ENCODE results near the gene MEN1. TPM values are rescaled to one million over a fixed set of nuclear protein-coding genes. Genes with fewer than 3 reads are reported as not detected.

The MEN1 gene
- total and polyA plus RNA-seq, 9 of the 15 experiments (the other 6 are each of a cell fraction or from before 2014, with no cell fraction given): 3.4 to 57.2 (median 19.3) TPM

DNA sequence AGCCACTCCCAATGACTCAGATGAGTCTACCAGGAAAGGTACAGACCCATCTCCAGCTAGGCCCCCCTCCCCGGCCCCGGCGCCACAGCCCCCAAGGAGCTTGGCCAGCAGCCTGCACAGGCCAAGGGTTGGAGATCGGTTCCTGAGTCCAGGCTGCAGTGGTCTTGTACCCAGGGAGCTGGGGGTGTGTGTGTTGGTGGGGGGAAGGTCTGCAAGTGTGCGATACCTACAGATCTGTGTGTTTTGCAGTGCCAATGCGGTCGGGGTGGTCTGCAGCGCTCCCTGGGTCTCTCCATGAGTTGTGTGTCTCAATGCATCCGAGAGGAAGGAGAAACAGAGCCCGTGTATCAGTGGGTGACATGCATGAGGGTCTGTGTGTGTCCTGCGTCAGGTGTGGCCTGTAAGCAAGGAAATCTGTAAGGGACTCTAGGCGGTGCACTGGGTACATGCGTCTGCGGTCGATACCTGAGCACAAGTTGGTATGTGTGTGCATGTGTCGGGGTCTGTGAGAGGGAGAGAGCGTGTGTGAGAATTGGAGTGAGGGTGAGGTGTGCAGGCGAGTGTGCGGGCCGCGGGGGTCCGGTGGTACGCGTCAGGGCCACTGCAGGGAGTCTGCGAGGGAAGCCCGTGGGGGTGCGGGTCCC lies 33.5 kb upstream of the MEN1 start (continued):
- TF ChIP-seq, protein P1, sequence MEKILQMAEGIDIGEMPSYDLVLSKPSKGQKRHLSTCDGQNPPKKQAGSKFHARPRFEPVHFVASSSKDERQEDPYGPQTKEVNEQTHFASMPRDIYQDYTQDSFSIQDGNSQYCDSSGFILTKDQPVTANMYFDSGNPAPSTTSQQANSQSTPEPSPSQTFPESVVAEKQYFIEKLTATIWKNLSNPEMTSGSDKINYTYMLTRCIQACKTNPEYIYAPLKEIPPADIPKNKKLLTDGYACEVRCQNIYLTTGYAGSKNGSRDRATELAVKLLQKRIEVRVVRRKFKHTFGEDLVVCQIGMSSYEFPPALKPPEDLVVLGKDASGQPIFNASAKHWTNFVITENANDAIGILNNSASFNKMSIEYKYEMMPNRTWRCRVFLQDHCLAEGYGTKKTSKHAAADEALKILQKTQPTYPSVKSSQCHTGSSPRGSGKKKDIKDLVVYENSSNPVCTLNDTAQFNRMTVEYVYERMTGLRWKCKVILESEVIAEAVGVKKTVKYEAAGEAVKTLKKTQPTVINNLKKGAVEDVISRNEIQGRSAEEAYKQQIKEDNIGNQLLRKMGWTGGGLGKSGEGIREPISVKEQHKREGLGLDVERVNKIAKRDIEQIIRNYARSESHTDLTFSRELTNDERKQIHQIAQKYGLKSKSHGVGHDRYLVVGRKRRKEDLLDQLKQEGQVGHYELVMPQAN (IDR thresholded peaks at IDR 0.05; ENCODE audit: borderline replicate concordance): peak; percentile 59; the same call in 1 of the 2 replicates
- TF ChIP-seq TARDBP (IDR thresholded peaks at IDR 0.05) (no peak), NR2C2 (CRISPR knock-in tag; IDR thresholded peaks at IDR 0.05) (no peak; the same call in 1 of the 2 replicates), NR2C2 (tag; IDR thresholded peaks at IDR 0.05) (no peak), DDX20 (tag; IDR thresholded peaks at IDR 0.05; ENCODE audit: low read depth) (no peak), MIER1 (IDR thresholded peaks at IDR 0.05; ENCODE audit: low read depth) (peak; percentile 43; the same call in 1 of the 2 replicates), HNRNPUL1 (IDR thresholded peaks at IDR 0.05; ENCODE audit: low read length) (no peak), HDAC2 (IDR thresholded peaks at IDR 0.05) (0 out of 2 replicates have a peak, but pooled peaks have one; percentile 18), SMARCE1 (IDR thresholded peaks at IDR 0.05) (no peak), GABPB1 (CRISPR knock-in tag; IDR thresholded peaks at IDR 0.05) (0 out of 2 replicates have a peak, but pooled peaks have one; percentile 5), MAFF (IDR thresholded peaks at IDR 0.05; ENCODE audit: low read length) (no peak)
- TF ChIP-seq, protein P2, sequence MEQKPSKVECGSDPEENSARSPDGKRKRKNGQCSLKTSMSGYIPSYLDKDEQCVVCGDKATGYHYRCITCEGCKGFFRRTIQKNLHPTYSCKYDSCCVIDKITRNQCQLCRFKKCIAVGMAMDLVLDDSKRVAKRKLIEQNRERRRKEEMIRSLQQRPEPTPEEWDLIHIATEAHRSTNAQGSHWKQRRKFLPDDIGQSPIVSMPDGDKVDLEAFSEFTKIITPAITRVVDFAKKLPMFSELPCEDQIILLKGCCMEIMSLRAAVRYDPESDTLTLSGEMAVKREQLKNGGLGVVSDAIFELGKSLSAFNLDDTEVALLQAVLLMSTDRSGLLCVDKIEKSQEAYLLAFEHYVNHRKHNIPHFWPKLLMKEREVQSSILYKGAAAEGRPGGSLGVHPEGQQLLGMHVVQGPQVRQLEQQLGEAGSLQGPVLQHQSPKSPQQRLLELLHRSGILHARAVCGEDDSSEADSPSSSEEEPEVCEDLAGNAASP (IDR thresholded peaks at IDR 0.05): no peak
- TF ChIP-seq, protein P3, sequence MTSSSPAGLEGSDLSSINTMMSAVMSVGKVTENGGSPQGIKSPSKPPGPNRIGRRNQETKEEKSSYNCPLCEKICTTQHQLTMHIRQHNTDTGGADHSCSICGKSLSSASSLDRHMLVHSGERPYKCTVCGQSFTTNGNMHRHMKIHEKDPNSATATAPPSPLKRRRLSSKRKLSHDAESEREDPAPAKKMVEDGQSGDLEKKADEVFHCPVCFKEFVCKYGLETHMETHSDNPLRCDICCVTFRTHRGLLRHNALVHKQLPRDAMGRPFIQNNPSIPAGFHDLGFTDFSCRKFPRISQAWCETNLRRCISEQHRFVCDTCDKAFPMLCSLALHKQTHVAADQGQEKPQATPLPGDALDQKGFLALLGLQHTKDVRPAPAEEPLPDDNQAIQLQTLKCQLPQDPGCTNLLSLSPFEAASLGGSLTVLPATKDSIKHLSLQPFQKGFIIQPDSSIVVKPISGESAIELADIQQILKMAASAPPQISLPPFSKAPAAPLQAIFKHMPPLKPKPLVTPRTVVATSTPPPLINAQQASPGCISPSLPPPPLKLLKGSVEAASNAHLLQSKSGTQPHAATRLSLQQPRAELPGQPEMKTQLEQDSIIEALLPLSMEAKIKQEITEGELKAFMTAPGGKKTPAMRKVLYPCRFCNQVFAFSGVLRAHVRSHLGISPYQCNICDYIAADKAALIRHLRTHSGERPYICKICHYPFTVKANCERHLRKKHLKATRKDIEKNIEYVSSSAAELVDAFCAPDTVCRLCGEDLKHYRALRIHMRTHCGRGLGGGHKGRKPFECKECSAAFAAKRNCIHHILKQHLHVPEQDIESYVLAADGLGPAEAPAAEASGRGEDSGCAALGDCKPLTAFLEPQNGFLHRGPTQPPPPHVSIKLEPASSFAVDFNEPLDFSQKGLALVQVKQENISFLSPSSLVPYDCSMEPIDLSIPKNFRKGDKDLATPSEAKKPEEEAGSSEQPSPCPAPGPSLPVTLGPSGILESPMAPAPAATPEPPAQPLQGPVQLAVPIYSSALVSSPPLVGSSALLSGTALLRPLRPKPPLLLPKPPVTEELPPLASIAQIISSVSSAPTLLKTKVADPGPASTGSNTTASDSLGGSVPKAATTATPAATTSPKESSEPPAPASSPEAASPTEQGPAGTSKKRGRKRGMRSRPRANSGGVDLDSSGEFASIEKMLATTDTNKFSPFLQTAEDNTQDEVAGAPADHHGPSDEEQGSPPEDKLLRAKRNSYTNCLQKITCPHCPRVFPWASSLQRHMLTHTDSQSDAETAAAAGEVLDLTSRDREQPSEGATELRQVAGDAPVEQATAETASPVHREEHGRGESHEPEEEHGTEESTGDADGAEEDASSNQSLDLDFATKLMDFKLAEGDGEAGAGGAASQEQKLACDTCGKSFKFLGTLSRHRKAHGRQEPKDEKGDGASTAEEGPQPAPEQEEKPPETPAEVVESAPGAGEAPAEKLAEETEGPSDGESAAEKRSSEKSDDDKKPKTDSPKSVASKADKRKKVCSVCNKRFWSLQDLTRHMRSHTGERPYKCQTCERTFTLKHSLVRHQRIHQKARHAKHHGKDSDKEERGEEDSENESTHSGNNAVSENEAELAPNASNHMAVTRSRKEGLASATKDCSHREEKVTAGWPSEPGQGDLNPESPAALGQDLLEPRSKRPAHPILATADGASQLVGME (CRISPR knock-in tag; IDR thresholded peaks at IDR 0.05): no peak
- TF ChIP-seq, protein P4, sequence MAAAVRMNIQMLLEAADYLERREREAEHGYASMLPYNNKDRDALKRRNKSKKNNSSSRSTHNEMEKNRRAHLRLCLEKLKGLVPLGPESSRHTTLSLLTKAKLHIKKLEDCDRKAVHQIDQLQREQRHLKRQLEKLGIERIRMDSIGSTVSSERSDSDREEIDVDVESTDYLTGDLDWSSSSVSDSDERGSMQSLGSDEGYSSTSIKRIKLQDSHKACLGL (CRISPR knock-in tag; IDR thresholded peaks at IDR 0.05; ENCODE audit: borderline replicate concordance, poor library complexity, severe bottlenecking): no peak
- TF ChIP-seq, protein P5, sequence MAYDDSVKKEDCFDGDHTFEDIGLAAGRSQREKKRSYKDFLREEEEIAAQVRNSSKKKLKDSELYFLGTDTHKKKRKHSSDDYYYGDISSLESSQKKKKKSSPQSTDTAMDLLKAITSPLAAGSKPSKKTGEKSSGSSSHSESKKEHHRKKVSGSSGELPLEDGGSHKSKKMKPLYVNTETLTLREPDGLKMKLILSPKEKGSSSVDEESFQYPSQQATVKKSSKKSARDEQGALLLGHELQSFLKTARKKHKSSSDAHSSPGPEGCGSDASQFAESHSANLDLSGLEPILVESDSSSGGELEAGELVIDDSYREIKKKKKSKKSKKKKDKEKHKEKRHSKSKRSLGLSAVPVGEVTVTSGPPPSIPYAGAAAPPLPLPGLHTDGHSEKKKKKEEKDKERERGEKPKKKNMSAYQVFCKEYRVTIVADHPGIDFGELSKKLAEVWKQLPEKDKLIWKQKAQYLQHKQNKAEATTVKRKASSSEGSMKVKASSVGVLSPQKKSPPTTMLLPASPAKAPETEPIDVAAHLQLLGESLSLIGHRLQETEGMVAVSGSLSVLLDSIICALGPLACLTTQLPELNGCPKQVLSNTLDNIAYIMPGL (CRISPR knock-in tag; IDR thresholded peaks at IDR 0.05): no peak
